HepG2 (cell line): ENCODE data around the gene NDUFAF5. TPM values are rescaled to one million over a fixed set of nuclear protein-coding genes. Genes with fewer than 3 reads are reported as not detected.

ENCODE experiments used
- CC2D1A ChIP-seq: sonication (generic); formaldehyde crosslinking; IDR thresholded peaks from 2 replicates; pipeline ENCODE4 v1.8.1; 2023; ENCODE audit warnings: mild to moderate bottlenecking, missing genetic modification reagents
- ELF4 ChIP-seq: sonication (generic); formaldehyde crosslinking; IDR thresholded peaks from 2 replicates; pipeline ENCODE4 v1.5.0; 2020; ENCODE audit warnings: missing genetic modification reagents, mild to moderate bottlenecking, moderate library complexity, borderline replicate concordance
- FOXC1 ChIP-seq: sonication (generic); formaldehyde crosslinking; IDR thresholded peaks from 2 replicates; pipeline ENCODE4 v1.8.0; 2022; ENCODE audit warnings: mild to moderate bottlenecking, missing genetic modification reagents, borderline replicate concordance
- MBNL3 ChIP-seq: fragments of 250-450 bp; sonication (Bioruptor Pico); conservative IDR thresholded peaks from 2 replicates; pipeline ENCODE4 v1.8.0; 2022; ENCODE audit warnings: mild to moderate bottlenecking, inconsistent platforms
- MTF2 ChIP-seq: sonication (generic); formaldehyde crosslinking; IDR thresholded peaks from 2 replicates; pipeline ENCODE4 v1.5.0; 2020; ENCODE audit warnings: missing genetic modification reagents, borderline replicate concordance
- NFE2 ChIP-seq: sonication (generic); formaldehyde crosslinking; IDR thresholded peaks from 2 replicates; pipeline ENCODE4 v1.4.0; 2020; ENCODE audit warnings: missing genetic modification reagents
- NR1H2 ChIP-seq: sonication (generic); formaldehyde crosslinking; IDR thresholded peaks from 2 replicates; pipeline ENCODE4 v1.8.1; 2022; ENCODE audit warnings: low read depth, missing genetic modification reagents, borderline replicate concordance
- POLR2A ChIP-seq, 2 experiments: IDR thresholded peaks; 2 replicates each; pipeline ENCODE4 v1.6.1; 2011; ENCODE audit warnings: low read depth in 2 of 2, low read length in 2 of 2, mild to moderate bottlenecking in 1 of 2, moderate library complexity in 1 of 2; ENCODE audit not compliant: insufficient read depth in 1 of 2
- RFXAP ChIP-seq: sonication (generic); formaldehyde crosslinking; IDR thresholded peaks from 2 replicates; pipeline ENCODE4 v1.4.0; 2020; ENCODE audit warnings: missing genetic modification reagents, borderline replicate concordance
- SP4 ChIP-seq: sonication (generic); formaldehyde crosslinking; IDR thresholded peaks from 2 replicates; pipeline ENCODE4 v1.8.1; 2023; ENCODE audit warnings: mild to moderate bottlenecking, missing genetic modification reagents
- TBL1XR1 ChIP-seq: fragments of 150-350 bp; IDR thresholded peaks from 2 replicates; pipeline ENCODE4 v1.6.1; 2014; ENCODE audit warnings: borderline replicate concordance, low read length; ENCODE audit not compliant: partially characterized antibody
- TFDP2 ChIP-seq: sonication (generic); formaldehyde crosslinking; IDR thresholded peaks from 2 replicates; pipeline ENCODE4 v1.4.0; 2020; ENCODE audit warnings: missing genetic modification reagents
- THYN1 ChIP-seq: sonication (generic); formaldehyde crosslinking; IDR thresholded peaks from 2 replicates; pipeline ENCODE4 v1.8.1; 2023; ENCODE audit warnings: low read depth, mild to moderate bottlenecking, moderate library complexity, missing genetic modification reagents, borderline replicate concordance
- ZBTB26 ChIP-seq: IDR thresholded peaks from 2 replicates; pipeline ENCODE4 v1.6.1; 2016; ENCODE audit warnings: missing compliant biosample characterization, missing genetic modification reagents, borderline replicate concordance
- ZC3H13 ChIP-seq: sonication (generic); formaldehyde crosslinking; IDR thresholded peaks from 2 replicates; pipeline ENCODE4 v1.8.1; 2023; ENCODE audit warnings: mild to moderate bottlenecking, missing genetic modification reagents, moderate library complexity
- ZFP82 ChIP-seq: sonication (generic); formaldehyde crosslinking; IDR thresholded peaks from 2 replicates; pipeline ENCODE4 v1.5.1; 2020; ENCODE audit warnings: mild to moderate bottlenecking, missing genetic modification reagents, borderline replicate concordance
- ZNF33A ChIP-seq: sonication (generic); formaldehyde crosslinking; IDR thresholded peaks from 2 replicates; pipeline ENCODE4 v1.5.1; 2020; ENCODE audit warnings: missing genetic modification reagents, mild to moderate bottlenecking, moderate library complexity, borderline replicate concordance
- ZNF768 ChIP-seq: sonication (generic); formaldehyde crosslinking; IDR thresholded peaks from 2 replicates; pipeline ENCODE4 v1.4.0; 2020; ENCODE audit warnings: missing genetic modification reagents
- ZNF816 ChIP-seq: sonication (generic); formaldehyde crosslinking; IDR thresholded peaks from 2 replicates; pipeline ENCODE4 v1.8.0; 2022; ENCODE audit warnings: missing genetic modification reagents, mild to moderate bottlenecking, borderline replicate concordance
- ZNF878 ChIP-seq: sonication (generic); formaldehyde crosslinking; IDR thresholded peaks from 2 replicates; pipeline ENCODE4 v1.8.1; 2023; ENCODE audit warnings: mild to moderate bottlenecking, missing genetic modification reagents, moderate library complexity
- polyA plus RNA-seq, 8 experiments: library from polyadenylated mRNA; depleted of rRNA in 3 of 8; stranded (reverse) in 7 of 8; unstranded in 1 of 8; fragments of >200 nt; fragmentation: Illumina TruSeq in 4 of 8; extraction: Trizol in 4 of 8; gene quantifications; 2 replicates each; pipeline versions ENCODE4 v1.2.1 to v1.2.3, GENCODE V29; 2011 to 2016; ENCODE audit warnings: low read depth in 4 of 8, missing spikeins in 1 of 8, mixed read lengths in 1 of 8; ENCODE audit not compliant: insufficient read depth in 1 of 8
- total RNA-seq, 5 experiments: library from RNA; depleted of rRNA; stranded (reverse); fragments of >200 nt; fragmentation: Illumina TruSeq; extraction: Trizol; gene quantifications; 2 replicates each; pipeline ENCODE4 v1.2.3, GENCODE V29; 2016; ENCODE audit warnings: low read depth in 1 of 5
- TF ChIP-seq, protein P1 (sequence below): sonication (generic); formaldehyde crosslinking; conservative IDR thresholded peaks from 2 replicates; pipeline ENCODE4 v1.8.0; 2022; ENCODE audit warnings: low read depth, missing genetic modification reagents
- TF ChIP-seq, protein P2 (sequence below): IDR thresholded peaks from 2 replicates; pipeline ENCODE4 v1.6.1; 2018; ENCODE audit warnings: missing genetic modification reagents
- TF ChIP-seq, protein P3 (sequence below): sonication (generic); formaldehyde crosslinking; IDR thresholded peaks from 2 replicates; pipeline ENCODE4 v1.4.0; 2020; ENCODE audit warnings: mild to moderate bottlenecking, missing genetic modification reagents

The NDUFAF5 gene
- total and polyA plus RNA-seq, 2 of the 13 experiments (the other 11 are each of a cell fraction or from before 2014, with no cell fraction given) = 23.1 to 66.7 TPM

DNA sequence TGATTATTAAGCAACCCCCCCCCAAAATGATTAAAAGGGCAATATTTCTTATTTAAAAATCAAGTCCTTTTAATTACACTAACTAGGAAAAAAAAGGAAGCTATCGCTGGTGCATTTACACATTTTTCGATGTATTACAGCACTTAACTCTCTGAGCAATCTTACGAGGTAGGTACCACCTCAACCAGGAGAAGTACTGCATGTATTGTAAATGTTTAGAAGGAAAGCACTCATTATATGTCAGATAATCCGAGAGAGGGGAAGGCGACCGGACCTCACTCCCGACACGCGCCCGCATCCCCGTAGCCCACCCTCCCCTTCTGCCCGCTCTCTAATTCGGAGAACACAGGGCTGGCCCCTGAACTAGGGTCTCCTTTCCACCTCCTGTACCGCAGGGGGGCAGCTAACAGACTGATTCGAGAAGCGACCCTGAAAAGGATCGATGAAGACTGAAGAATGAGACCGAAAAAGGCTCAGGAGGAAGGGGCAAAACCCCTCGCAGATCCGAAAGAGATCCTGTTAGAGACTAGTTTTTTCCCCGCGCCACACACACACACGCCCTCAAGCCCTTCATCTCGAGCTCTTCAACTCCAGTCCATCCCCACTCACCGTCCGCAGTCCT, 446 bp upstream of the NDUFAF5 start (continued):
- TF ChIP-seq ZNF816 = 0 out of 2 replicates have a peak, but pooled peaks have one; percentile 32
- TF ChIP-seq SP4 (CRISPR knock-in tag) = peak; percentile 56; the same call in 1 of the 2 replicates
- peak; percentile 67; the same call in 1 of the 2 replicates for TF ChIP-seq FOXC1 (CRISPR knock-in tag)
- TF ChIP-seq TFDP2 (CRISPR knock-in tag) = no peak
- TF ChIP-seq POLR2A (IDR thresholded peaks at IDR 0.05; ENCODE audit: insufficient read depth in 1 of 2, low read depth in 2 of 2, low read length in 2 of 2) = peak; percentile 91 to 97
- TF ChIP-seq, protein P1, sequence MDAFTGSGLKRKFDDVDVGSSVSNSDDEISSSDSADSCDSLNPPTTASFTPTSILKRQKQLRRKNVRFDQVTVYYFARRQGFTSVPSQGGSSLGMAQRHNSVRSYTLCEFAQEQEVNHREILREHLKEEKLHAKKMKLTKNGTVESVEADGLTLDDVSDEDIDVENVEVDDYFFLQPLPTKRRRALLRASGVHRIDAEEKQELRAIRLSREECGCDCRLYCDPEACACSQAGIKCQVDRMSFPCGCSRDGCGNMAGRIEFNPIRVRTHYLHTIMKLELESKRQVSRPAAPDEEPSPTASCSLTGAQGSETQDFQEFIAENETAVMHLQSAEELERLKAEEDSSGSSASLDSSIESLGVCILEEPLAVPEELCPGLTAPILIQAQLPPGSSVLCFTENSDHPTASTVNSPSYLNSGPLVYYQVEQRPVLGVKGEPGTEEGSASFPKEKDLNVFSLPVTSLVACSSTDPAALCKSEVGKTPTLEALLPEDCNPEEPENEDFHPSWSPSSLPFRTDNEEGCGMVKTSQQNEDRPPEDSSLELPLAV (CRISPR knock-in tag) = peak; percentile 30; the same call in 1 of the 2 replicates
- TF ChIP-seq TBL1XR1 = no peak
- TF ChIP-seq, protein P2, sequence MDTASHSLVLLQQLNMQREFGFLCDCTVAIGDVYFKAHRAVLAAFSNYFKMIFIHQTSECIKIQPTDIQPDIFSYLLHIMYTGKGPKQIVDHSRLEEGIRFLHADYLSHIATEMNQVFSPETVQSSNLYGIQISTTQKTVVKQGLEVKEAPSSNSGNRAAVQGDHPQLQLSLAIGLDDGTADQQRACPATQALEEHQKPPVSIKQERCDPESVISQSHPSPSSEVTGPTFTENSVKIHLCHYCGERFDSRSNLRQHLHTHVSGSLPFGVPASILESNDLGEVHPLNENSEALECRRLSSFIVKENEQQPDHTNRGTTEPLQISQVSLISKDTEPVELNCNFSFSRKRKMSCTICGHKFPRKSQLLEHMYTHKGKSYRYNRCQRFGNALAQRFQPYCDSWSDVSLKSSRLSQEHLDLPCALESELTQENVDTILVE (CRISPR knock-in tag) = no peak
- 0 out of 2 replicates have a peak, but pooled peaks have one; percentile 90 for TF ChIP-seq THYN1 (CRISPR knock-in tag)
- TF ChIP-seq, protein P3, sequence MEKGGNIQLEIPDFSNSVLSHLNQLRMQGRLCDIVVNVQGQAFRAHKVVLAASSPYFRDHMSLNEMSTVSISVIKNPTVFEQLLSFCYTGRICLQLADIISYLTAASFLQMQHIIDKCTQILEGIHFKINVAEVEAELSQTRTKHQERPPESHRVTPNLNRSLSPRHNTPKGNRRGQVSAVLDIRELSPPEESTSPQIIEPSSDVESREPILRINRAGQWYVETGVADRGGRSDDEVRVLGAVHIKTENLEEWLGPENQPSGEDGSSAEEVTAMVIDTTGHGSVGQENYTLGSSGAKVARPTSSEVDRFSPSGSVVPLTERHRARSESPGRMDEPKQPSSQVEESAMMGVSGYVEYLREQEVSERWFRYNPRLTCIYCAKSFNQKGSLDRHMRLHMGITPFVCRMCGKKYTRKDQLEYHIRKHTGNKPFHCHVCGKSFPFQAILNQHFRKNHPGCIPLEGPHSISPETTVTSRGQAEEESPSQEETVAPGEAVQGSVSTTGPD = no peak
- peak; percentile 91 for TF ChIP-seq ELF4 (CRISPR knock-in tag)
- no peak for TF ChIP-seq MBNL3 (CRISPR knock-in tag)
- peak; percentile 86 for TF ChIP-seq ZNF878 (CRISPR knock-in tag)
- no peak for TF ChIP-seq NFE2 (CRISPR knock-in tag)
- no peak for TF ChIP-seq RFXAP (CRISPR knock-in tag)
- 0 out of 2 replicates have a peak, but pooled peaks have one; percentile 57 for TF ChIP-seq ZC3H13
- TF ChIP-seq ZNF768 (CRISPR knock-in tag) = no peak
- TF ChIP-seq NR1H2 (CRISPR knock-in tag) = peak; percentile 63; the same call in 1 of the 2 replicates
- TF ChIP-seq ZFP82 = peak; percentile 91; the same call in 1 of the 2 replicates
- peak; percentile 89; the same call in 1 of the 2 replicates for TF ChIP-seq CC2D1A
- no peak for TF ChIP-seq ZBTB26 (CRISPR knock-in tag)
- TF ChIP-seq ZNF33A (CRISPR knock-in tag) = 0 out of 2 replicates have a peak, but pooled peaks have one; percentile 84
- TF ChIP-seq MTF2 (CRISPR knock-in tag) = 0 out of 2 replicates have a peak, but pooled peaks have one; percentile 58
